Measurements from ENCODE around the gene CUL9.

The CUL9 gene

GRCh38 chr6:43183441-43183840 is 1.4 kb downstream of the CUL9 start:
- no peak for DNase-seq (ENCODE audit: low read depth, low spot score)
- no CpG with 5 or more reads among the region's 4 CpGs for WGBS (ENCODE audit: insufficient coverage, insufficient read length)
- Histone ChIP-seq H3K27me3 (ENCODE audit: control insufficient read depth, insufficient read depth, low read length) (no peaks in the 10 kb centered on the region), H3K27ac (ENCODE audit: low read length) (no peak overlapping the region), H3K4me1 (ENCODE audit: control insufficient read depth, insufficient read depth, low read length) (peaks cover 4% of the 10 kb centered on the region; the same call in 1 of the 2 replicates), H3K36me3 (ENCODE audit: control insufficient read depth, insufficient read depth, low read length) (peaks cover 15% of the 10 kb centered on the region), H3K9me3 (ENCODE audit: control insufficient read depth, insufficient read depth, low read length) (no peaks in the 10 kb centered on the region; the same call in 1 of the 2 replicates), H3K4me3 (ENCODE audit: low read length) (no peak overlapping the region)

- no peak overlapping the region for H3K4me3 ChIP-seq (ENCODE audit: low read length)
- no peaks in the 10 kb centered on the region; the same call in 1 of the 2 replicates for H3K9me3 ChIP-seq (ENCODE audit: control insufficient read depth, insufficient read depth, low read length)
- H3K4me1 ChIP-seq (ENCODE audit: control insufficient read depth, insufficient read depth, low read length): peaks cover 6% of the 10 kb centered on the region; the same call in 1 of the 2 replicates
- H3K27me3 ChIP-seq (ENCODE audit: control insufficient read depth, insufficient read depth, low read length): no peaks in the 10 kb centered on the region
- no peak for DNase-seq (ENCODE audit: low read depth, low spot score)
- WGBS (ENCODE audit: insufficient coverage, insufficient read length): no CpG with 5 or more reads among the region's 21 CpGs
- H3K27ac ChIP-seq (ENCODE audit: low read length): no peak overlapping the region
- peaks cover 7% of the 10 kb centered on the region for H3K36me3 ChIP-seq (ENCODE audit: control insufficient read depth, insufficient read depth, low read length)
These were observed 2.4 kb downstream of the CUL9 start for GRCh38 chr6:43184268-43184985.

GRCh38 chr6:43185391-43185985 is 3.5 kb downstream of the CUL9 start:
- Histone ChIP-seq H3K4me1 (ENCODE audit: control insufficient read depth, insufficient read depth, low read length) (peaks cover 5% of the 10 kb centered on the region; the same call in 1 of the 2 replicates), H3K27ac (ENCODE audit: low read length) (no peak overlapping the region), H3K27me3 (ENCODE audit: control insufficient read depth, insufficient read depth, low read length) (no peaks in the 10 kb centered on the region), H3K9me3 (ENCODE audit: control insufficient read depth, insufficient read depth, low read length) (no peaks in the 10 kb centered on the region; the same call in 1 of the 2 replicates), H3K4me3 (ENCODE audit: low read length) (no peak overlapping the region), H3K36me3 (ENCODE audit: control insufficient read depth, insufficient read depth, low read length) (peaks cover 5% of the 10 kb centered on the region; the same call in 1 of the 2 replicates)
- DNase-seq (ENCODE audit: low read depth, low spot score): no peak
- no CpG with 5 or more reads among the region's 5 CpGs for WGBS (ENCODE audit: insufficient coverage, insufficient read length)

GRCh38 chr6:43186019-43186418 is 4.0 kb downstream of the CUL9 start:
- Histone ChIP-seq H3K4me3 (ENCODE audit: low read length) (no peak overlapping the region), H3K9me3 (ENCODE audit: control insufficient read depth, insufficient read depth, low read length) (no peaks in the 10 kb centered on the region; the same call in 1 of the 2 replicates)
- DNase-seq (ENCODE audit: low read depth, low spot score): no peak

GRCh38 chr6:43186706-43187105 is 4.7 kb downstream of the CUL9 start:
- H3K9me3 ChIP-seq (ENCODE audit: control insufficient read depth, insufficient read depth, low read length): no peaks in the 10 kb centered on the region; the same call in 1 of the 2 replicates
- WGBS (ENCODE audit: insufficient coverage, insufficient read length): no CpG with 5 or more reads among the region's 4 CpGs
- no peaks in the 10 kb centered on the region for H3K27me3 ChIP-seq (ENCODE audit: control insufficient read depth, insufficient read depth, low read length)
- no peak for DNase-seq (ENCODE audit: low read depth, low spot score)
- peaks cover 5% of the 10 kb centered on the region; the same call in 1 of the 2 replicates for H3K36me3 ChIP-seq (ENCODE audit: control insufficient read depth, insufficient read depth, low read length)
- no peak overlapping the region for H3K27ac ChIP-seq (ENCODE audit: low read length)
- 0 out of 2 replicates have a peak, but pooled peaks cover 2% of the 10 kb centered on the region for H3K4me1 ChIP-seq (ENCODE audit: control insufficient read depth, insufficient read depth, low read length)
- no peak overlapping the region for H3K4me3 ChIP-seq (ENCODE audit: low read length)

More at GRCh38 chr6:43186019-43186418, 4.0 kb downstream of the CUL9 start:
- H3K27me3 ChIP-seq (ENCODE audit: control insufficient read depth, insufficient read depth, low read length): no peaks in the 10 kb centered on the region
- peaks cover 5% of the 10 kb centered on the region; the same call in 1 of the 2 replicates for H3K36me3 ChIP-seq (ENCODE audit: control insufficient read depth, insufficient read depth, low read length)
- no CpG with 5 or more reads among the region's 14 CpGs for WGBS (ENCODE audit: insufficient coverage, insufficient read length)
- peaks cover 3% of the 10 kb centered on the region; the same call in 1 of the 2 replicates for H3K4me1 ChIP-seq (ENCODE audit: control insufficient read depth, insufficient read depth, low read length)
- H3K27ac ChIP-seq (ENCODE audit: low read length): no peak overlapping the region

- H3K27me3 ChIP-seq (ENCODE audit: control insufficient read depth, insufficient read depth, low read length): no peaks in the 10 kb centered on the region
- H3K27ac ChIP-seq (ENCODE audit: low read length): no peak overlapping the region
- no peak for DNase-seq (ENCODE audit: low read depth, low spot score)
- no peak overlapping the region for H3K4me3 ChIP-seq (ENCODE audit: low read length)
- WGBS (ENCODE audit: insufficient coverage, insufficient read length): no CpG with 5 or more reads among the region's 7 CpGs
- no peaks in the 10 kb centered on the region; the same call in 1 of the 2 replicates for H3K9me3 ChIP-seq (ENCODE audit: control insufficient read depth, insufficient read depth, low read length)
- H3K36me3 ChIP-seq (ENCODE audit: control insufficient read depth, insufficient read depth, low read length): peaks cover 5% of the 10 kb centered on the region; the same call in 1 of the 2 replicates
- 0 out of 2 replicates have a peak, but pooled peaks cover 2% of the 10 kb centered on the region for H3K4me1 ChIP-seq (ENCODE audit: control insufficient read depth, insufficient read depth, low read length)
These were observed 5.8 kb downstream of the CUL9 start for GRCh38 chr6:43187821-43188220.

- no peak overlapping the region for H3K27ac ChIP-seq (ENCODE audit: low read length)
- 0 out of 2 replicates have a peak, but pooled peaks cover 2% of the 10 kb centered on the region for H3K4me1 ChIP-seq (ENCODE audit: control insufficient read depth, insufficient read depth, low read length)
- peaks cover 5% of the 10 kb centered on the region; the same call in 1 of the 2 replicates for H3K36me3 ChIP-seq (ENCODE audit: control insufficient read depth, insufficient read depth, low read length)
- DNase-seq (ENCODE audit: low read depth, low spot score): no peak
- H3K4me3 ChIP-seq (ENCODE audit: low read length): no peak overlapping the region
- WGBS (ENCODE audit: insufficient coverage, insufficient read length): no CpG with 5 or more reads among the region's 10 CpGs
- H3K27me3 ChIP-seq (ENCODE audit: control insufficient read depth, insufficient read depth, low read length): no peaks in the 10 kb centered on the region
- no peaks in the 10 kb centered on the region; the same call in 1 of the 2 replicates for H3K9me3 ChIP-seq (ENCODE audit: control insufficient read depth, insufficient read depth, low read length)
These were observed 6.4 kb downstream of the CUL9 start for GRCh38 chr6:43188426-43188825.

- DNase-seq (ENCODE audit: low read depth, low spot score): no peak
- Histone ChIP-seq H3K4me1 (ENCODE audit: control insufficient read depth, insufficient read depth, low read length) (0 out of 2 replicates have a peak, but pooled peaks cover 2% of the 10 kb centered on the region), H3K9me3 (ENCODE audit: control insufficient read depth, insufficient read depth, low read length) (no peaks in the 10 kb centered on the region; the same call in 1 of the 2 replicates), H3K27ac (ENCODE audit: low read length) (no peak overlapping the region), H3K4me3 (ENCODE audit: low read length) (no peak overlapping the region), H3K36me3 (ENCODE audit: control insufficient read depth, insufficient read depth, low read length) (peaks cover 2% of the 10 kb centered on the region; the same call in 1 of the 2 replicates), H3K27me3 (ENCODE audit: control insufficient read depth, insufficient read depth, low read length) (no peaks in the 10 kb centered on the region)
- no CpG with 5 or more reads among the region's 6 CpGs for WGBS (ENCODE audit: insufficient coverage, insufficient read length)
These were observed 7.8 kb downstream of the CUL9 start for GRCh38 chr6:43189776-43190304.

- H3K27me3 ChIP-seq (ENCODE audit: control insufficient read depth, insufficient read depth, low read length): no peaks in the 10 kb centered on the region
These were observed 10.9 kb downstream of the CUL9 start for GRCh38 chr6:43192911-43193310.

GRCh38 chr6:43193929-43194328 is 11.9 kb downstream of the CUL9 start:
- no CpG with 5 or more reads among the region's 5 CpGs for WGBS (ENCODE audit: insufficient coverage, insufficient read length)
- no peaks in the 10 kb centered on the region; the same call in 1 of the 2 replicates for H3K27me3 ChIP-seq (ENCODE audit: control insufficient read depth, insufficient read depth, low read length)
- H3K4me3 ChIP-seq (ENCODE audit: low read length): no peak overlapping the region
- H3K36me3 ChIP-seq (ENCODE audit: control insufficient read depth, insufficient read depth, low read length): no peaks in the 10 kb centered on the region; the same call in 1 of the 2 replicates
- no peaks in the 10 kb centered on the region for H3K4me1 ChIP-seq (ENCODE audit: control insufficient read depth, insufficient read depth, low read length)
- H3K9me3 ChIP-seq (ENCODE audit: control insufficient read depth, insufficient read depth, low read length): no peaks in the 10 kb centered on the region
- DNase-seq (ENCODE audit: low read depth, low spot score): no peak
- no peak overlapping the region for H3K27ac ChIP-seq (ENCODE audit: low read length)

More at GRCh38 chr6:43192911-43193310, 10.9 kb downstream of the CUL9 start:
- no CpG with 5 or more reads among the region's 9 CpGs for WGBS (ENCODE audit: insufficient coverage, insufficient read length)
- no peak overlapping the region for H3K4me3 ChIP-seq (ENCODE audit: low read length)
- DNase-seq (ENCODE audit: low read depth, low spot score): no peak
- H3K27ac ChIP-seq (ENCODE audit: low read length): no peak overlapping the region
- no peaks in the 10 kb centered on the region for H3K9me3 ChIP-seq (ENCODE audit: control insufficient read depth, insufficient read depth, low read length)
- H3K36me3 ChIP-seq (ENCODE audit: control insufficient read depth, insufficient read depth, low read length): peaks cover 2% of the 10 kb centered on the region; the same call in 1 of the 2 replicates
- 0 out of 2 replicates have a peak, but pooled peaks cover 2% of the 10 kb centered on the region for H3K4me1 ChIP-seq (ENCODE audit: control insufficient read depth, insufficient read depth, low read length)

All from iPS DF 6.9 (cell line).